A549 treated with Hydrocortisone at 1 μM for 4 hours (cell line): ENCODE measurements around the gene TAS2R3. TPM values are rescaled to one million over a fixed set of nuclear protein-coding genes. Genes with fewer than 3 reads are reported as not detected.

Source experiments
- total RNA-seq: library from RNA; stranded (reverse); fragments of 200-300 nt; extraction: Qiagen RNA extraction; gene quantifications from 5 replicates; pipeline ENCODE4 v1.2.3, GENCODE V29; 2022

The TAS2R3 gene
- total RNA-seq: not detected in 5 replicates

GRCh38 chr7:141763797-141764196 lies at the start of gene TAS2R3:
Gene TAS2R3, plus strand, starts transcription at chr7:141764097. Its CDS starts 62 bp downstream, at chr7:141764159.

DNA sequence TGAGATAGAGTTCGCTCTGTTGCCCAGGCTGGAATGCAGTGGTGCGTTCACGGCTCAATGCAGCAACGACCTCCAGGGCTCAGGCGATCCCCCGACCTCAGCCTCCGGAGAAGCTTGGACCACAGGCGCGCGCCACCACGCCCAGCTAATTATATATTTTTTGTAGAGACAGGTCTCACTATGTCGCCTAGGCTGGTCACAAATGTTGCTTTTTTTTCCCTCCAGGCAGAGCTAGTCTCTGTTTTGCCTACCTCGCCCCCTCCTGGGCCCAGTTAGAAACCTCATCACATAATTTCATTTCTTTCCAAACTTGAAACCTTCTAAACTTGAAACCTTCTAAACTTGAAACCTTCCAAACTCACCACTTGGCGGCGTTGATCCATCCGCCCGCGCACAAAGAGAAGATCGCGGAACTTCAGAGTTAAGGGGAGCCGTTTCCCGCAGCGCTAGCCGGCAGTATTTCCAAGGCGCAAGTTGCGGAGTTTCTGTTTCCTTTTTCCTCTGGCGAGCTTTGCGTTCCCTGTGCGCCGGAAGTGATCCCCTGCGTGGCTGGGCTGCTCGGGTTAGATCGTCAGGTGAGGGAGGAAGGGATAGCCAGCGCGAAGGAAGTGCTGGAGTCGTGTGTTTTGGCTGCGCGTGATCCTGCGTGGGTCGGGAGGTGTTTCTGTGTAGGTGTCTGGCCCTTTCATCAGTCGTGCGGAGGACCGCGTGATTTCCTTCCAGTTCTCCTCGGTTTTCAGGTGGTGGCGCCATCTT lies 25.9 kb upstream of the TAS2R3 start, which contains the start of gene SSBP1:
Gene SSBP1, plus strand, starts transcription at position 523 of the 756 bp plus-strand sequence. CDS start 809 bp downstream, outside the sequence.

GRCh38 chr7:141776374-141776773 lies 12.5 kb downstream of the TAS2R3 start, which contains the start of gene TAS2R4:
Gene TAS2R4, plus strand, starts transcription at chr7:141776674. Its CDS starts 1,815 bp downstream, at chr7:141778489.

GRCh38 chr7:141789917-141790316 lies 26.0 kb downstream of the TAS2R3 start, which contains the start of gene TAS2R5:
Gene TAS2R5, plus strand, starts transcription at chr7:141790217. Its CDS starts 145 bp downstream, at chr7:141790362.

Other genes with a start within 250 kb of the TAS2R3 start
- gene AGK, start 212.7 kb upstream of the TAS2R3 start, total RNA-seq: 26.8 to 39.2 TPM (median 29.6 TPM) in 5 replicates
- 4.1 to 7.5 TPM (median 5.5 TPM) in 5 replicates for gene DENND11, start 61.9 kb upstream of the TAS2R3 start, total RNA-seq
- gene WEE2, start 55.7 kb upstream of the TAS2R3 start, total RNA-seq: not detected in 5 replicates
- 283 to 320 TPM (median 296 TPM) in 5 replicates for gene SSBP1, start 25.7 kb upstream of the TAS2R3 start, total RNA-seq
- gene TAS2R4, start 12.6 kb downstream of the TAS2R3 start, total RNA-seq: 0.06 to 0.18 TPM (median 0.10 TPM) in 5 replicates
- 0.31 to 0.63 TPM (median 0.40 TPM) in 5 replicates for gene TAS2R5, start 26.1 kb downstream of the TAS2R3 start, total RNA-seq
- not detected in 5 replicates for gene PRSS37, start 77.4 kb downstream of the TAS2R3 start, total RNA-seq
- gene OR9A4, start 152.3 kb downstream of the TAS2R3 start, total RNA-seq: not detected in 5 replicates
- not detected in 5 replicates for gene CLEC5A, start 182.9 kb downstream of the TAS2R3 start, total RNA-seq
- gene TAS2R38, start 209.7 kb downstream of the TAS2R3 start, total RNA-seq: not detected in 5 replicates
- 0.62 to 0.90 TPM (median 0.75 TPM) in 5 replicates for gene MGAM, start 231.8 kb downstream of the TAS2R3 start, total RNA-seq